ES-I3 (cell line): ENCODE results near the gene ZNF331.
A peak's percentile ranks its signal among the peaks of the same experiment; 100 is the strongest.
"Not testable (repeated sequence)": the region's sequence is repeated elsewhere in the genome, so short reads cannot be mapped to it uniquely, and the experiment has no call there.

Experiments used
- H3K36me3 ChIP-seq: 2 replicates; pipeline ENCODE4 v1.6.1; 2013; ENCODE audit warnings: mild to moderate bottlenecking, low read length, control low read depth, moderate library complexity; ENCODE audit not compliant: insufficient read depth
- H3K4me1 ChIP-seq: 2 replicates; pipeline ENCODE4 v1.6.1; 2013; ENCODE audit warnings: mild to moderate bottlenecking, control low read depth, low read length; ENCODE audit not compliant: insufficient read depth
- H3K9ac ChIP-seq: 2 replicates; pipeline ENCODE4 v1.6.1; 2013; ENCODE audit warnings: low read depth, mild to moderate bottlenecking, low read length, moderate library complexity
- H3K9me3 ChIP-seq: 2 replicates; pipeline ENCODE4 v1.6.1; 2013; ENCODE audit warnings: mild to moderate bottlenecking, low read length, moderate library complexity; ENCODE audit not compliant: control insufficient read depth, insufficient read depth

The ZNF331 gene

DNA sequence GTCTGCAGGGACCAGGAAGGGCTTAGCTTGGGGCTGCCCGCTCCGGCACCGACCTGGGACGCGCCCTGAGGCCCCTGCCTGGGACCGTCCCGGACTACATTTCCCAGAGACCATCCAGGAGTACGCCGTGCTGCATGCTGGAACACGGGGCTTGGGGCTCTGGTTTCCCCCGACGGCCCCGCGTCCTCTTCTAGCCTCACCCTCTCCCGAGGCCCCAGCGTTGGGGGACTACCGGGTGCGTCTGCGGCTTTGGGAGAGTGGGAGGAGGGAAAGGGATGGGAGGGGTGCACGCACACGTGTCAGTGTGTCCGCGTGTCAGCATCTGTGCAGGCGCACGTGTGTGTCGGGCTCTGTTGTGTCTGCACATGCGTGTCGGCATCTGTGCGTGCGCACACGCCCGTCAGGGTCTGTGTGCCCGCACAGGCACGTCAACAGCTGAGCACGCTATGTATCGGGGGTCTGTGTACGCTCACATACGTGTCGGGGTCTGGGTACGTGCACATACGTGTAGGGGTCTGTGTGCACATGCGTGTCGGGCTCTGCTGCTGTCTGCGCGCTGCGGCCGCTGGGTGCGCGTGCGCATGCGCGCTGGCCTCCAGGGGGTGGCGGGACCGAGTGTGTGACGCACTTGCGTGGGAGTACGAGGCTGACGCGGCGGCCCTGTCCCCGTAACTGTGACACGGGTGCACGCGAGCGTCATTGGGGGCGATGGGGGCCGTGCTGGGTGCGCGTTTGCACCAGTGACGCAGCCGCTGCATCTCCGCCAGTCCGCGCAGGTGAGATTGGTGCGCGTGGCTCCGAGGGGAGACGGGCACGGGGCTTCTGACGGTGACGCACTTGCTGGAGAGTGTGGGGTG, at the start of gene ZNF331:
Gene ZNF331, plus strand, starts transcription at position 625 of the 857 bp plus-strand sequence. CDS start 31,232 bp downstream, outside the sequence.
- H3K9ac ChIP-seq, result peak within 1 kb of the TSS; percentile 52
- H3K4me1 ChIP-seq, result no peaks in the 10 kb centered on the region
- no peaks in the 10 kb centered on the region for H3K9me3 ChIP-seq
- H3K36me3 ChIP-seq, result peaks cover 6% of the 10 kb centered on the region

DNA sequence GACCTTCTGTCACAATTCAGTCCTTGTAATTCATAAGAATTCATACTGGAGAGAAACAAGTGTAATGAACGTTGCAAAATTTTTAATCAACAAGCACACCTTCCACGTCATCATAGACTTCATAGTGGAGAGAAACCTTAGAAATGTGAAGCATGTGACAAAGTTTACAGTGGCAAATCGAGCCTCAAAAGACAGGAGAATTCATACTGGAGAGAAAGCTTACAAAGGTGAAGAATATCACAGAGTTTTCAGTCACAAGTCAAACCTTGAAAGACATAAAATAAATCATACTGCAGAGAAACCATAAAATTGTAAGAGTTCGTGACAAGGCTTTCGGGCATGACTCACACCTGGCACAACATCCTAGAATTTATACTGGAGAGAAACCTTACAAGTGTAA, 45.8 kb upstream of the ZNF331 start:
- Histone ChIP-seq H3K36me3 (peaks cover 12% of the 10 kb centered on the region; the same call in 1 of the 2 replicates), H3K9me3 (peaks cover 5% of the 10 kb centered on the region; the same call in 1 of the 2 replicates), H3K4me1 (no peaks in the 10 kb centered on the region), H3K9ac (no peak overlapping the region)

DNA sequence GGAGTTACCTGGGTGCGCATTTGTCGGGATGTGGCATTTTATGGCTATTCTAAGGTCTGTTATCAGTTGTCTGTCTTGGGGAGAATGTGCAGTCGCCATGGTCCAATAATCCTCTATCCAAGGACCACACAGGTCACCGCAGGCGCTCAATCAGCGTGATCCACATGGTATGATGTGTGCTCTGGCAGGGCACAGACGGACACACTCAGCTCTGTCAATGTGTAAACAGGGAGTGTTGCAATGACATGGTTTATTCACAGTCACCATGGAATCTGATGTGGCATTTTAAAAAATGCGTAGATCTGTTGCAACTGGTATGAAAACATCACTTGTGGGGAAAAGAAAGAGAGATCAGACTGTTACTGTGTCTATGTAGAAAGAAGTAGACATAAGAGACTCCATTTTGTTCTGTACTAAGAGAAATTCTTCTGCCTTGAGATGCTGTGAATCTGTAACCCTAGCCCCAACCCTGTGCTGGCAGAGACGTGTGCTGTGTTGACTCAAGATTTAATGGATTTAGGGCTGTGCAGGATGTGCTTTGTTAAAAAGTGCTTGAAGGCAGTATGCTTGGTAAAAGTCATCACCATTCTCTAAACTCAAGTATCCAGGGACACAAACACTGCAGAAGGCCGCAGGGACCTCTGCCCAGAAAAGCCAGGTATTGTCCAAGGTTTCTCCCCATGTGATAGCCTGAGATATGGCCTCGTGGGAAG, 40.5 kb upstream of the ZNF331 start:
- not testable (repeated sequence) for H3K36me3 ChIP-seq, H3K9me3 ChIP-seq, H3K9ac ChIP-seq, H3K4me1 ChIP-seq

DNA sequence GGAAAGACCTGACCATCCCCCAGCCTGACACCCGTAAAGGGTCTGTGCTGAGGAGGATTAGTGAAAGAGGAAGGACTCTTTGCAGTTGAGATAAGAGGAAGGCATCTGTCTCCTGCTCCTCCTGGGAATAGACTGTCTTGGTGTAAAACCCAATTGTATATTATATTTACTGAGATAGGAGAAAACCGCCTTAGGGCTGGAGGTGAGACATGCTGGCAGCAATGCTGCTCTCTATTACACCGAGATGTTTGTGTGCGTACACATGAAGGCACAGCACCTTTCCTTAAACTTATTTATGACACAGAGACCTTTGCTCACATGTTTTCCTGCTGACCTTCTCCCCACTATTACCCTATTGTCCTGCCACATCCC, 39.9 kb upstream of the ZNF331 start:
- not testable (repeated sequence) for H3K9me3 ChIP-seq, H3K4me1 ChIP-seq, H3K36me3 ChIP-seq, H3K9ac ChIP-seq

DNA sequence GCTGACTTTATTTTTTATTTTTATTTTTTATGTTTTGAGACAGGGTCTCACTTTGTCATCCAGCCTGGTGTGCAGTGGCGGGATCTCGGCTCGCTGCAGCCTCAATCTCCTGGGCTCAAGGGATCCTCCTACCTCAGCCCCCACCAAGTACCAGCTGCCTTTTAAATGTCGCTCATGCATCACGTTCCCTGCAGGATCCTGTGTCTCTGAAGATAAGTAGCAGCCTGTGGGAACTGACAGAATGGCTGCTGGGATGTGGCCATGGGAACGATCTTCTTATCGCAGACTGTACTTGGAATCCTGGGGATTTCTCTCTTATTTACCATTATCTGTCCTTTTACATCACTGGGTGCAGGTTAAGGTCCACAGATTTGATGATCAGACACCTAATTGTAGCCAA, 34.8 kb upstream of the ZNF331 start:
- H3K36me3 ChIP-seq, H3K4me1 ChIP-seq, H3K9ac ChIP-seq, H3K9me3 ChIP-seq: not testable (repeated sequence)

DNA sequence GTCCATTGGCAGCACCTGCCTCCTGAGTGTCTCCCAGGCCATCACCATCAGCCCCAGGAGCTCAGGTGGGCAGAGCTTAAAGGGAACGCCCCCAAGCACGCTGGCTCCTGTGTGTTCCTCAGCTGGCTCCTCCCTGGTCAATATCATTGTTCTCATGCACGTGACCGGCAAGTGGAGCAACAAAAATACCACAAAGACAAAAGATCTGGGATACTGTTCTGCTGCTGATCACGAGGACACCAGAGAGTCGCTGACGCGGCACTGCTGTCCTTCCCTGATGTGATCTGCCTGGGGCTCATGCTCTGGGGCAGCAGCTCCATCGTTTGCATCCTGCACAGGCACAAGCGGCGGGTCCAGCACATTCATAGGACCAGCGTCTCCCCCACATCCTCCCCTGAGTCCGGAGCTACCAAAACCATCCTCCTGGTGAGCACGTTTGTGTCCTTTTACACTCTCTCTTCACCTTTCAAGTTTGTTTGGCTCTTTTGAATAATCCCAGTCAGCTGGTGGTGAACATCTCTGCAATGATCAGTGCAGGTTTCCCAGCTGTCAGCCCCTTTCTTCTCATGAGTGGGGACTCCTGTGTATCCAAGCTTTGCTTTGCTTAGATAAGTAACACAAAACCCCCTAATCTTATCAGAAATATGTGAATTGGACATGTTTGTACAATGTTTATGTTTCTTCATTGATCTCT, 34.1 kb upstream of the ZNF331 start:
- H3K36me3 ChIP-seq, H3K9me3 ChIP-seq, H3K9ac ChIP-seq, H3K4me1 ChIP-seq: not testable (repeated sequence)

DNA sequence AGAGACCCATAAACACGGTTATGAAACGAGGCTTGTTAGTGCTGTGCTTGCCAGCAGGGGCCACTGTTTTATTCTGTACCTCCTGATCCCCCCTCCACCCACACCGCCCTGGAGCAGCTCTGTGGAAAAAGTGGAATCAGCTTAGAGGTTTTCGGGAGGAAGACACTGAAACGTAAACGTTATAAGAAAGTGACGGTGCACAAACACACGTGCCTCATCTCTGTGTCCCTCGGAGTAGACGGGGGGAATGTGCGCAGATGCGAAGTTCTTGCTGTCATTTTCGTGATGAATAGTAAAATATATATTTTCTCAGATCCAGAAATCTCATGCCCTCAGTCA, 33.6 kb upstream of the ZNF331 start:
- peak overlapping the region; percentile 35 for H3K9ac ChIP-seq
- not testable (repeated sequence) for H3K4me1 ChIP-seq, H3K36me3 ChIP-seq, H3K9me3 ChIP-seq

DNA sequence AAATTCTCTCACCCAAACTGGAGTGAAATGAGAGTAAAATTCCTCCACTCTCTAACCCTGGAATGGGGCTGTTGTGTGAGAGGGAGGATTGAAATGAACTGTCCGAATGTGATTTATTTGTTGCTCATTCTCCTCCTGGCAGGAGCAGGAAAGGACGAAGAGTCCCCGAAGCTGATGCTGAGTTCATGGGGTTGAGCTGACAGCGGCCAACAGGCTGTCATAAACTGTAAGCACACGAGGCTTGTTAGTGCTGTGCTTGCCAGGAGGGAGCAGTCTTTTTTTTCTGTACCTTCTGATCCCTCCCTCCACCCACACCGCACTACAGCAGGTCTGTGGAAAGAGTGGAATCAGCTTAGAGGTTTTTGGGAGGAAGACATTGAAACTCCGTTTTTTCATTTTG, 33.1 kb upstream of the ZNF331 start:
- Histone ChIP-seq H3K9me3 (no peaks in the 10 kb centered on the region), H3K4me1 (no peaks in the 10 kb centered on the region), H3K36me3 (no peaks in the 10 kb centered on the region), H3K9ac (no peak overlapping the region)

DNA sequence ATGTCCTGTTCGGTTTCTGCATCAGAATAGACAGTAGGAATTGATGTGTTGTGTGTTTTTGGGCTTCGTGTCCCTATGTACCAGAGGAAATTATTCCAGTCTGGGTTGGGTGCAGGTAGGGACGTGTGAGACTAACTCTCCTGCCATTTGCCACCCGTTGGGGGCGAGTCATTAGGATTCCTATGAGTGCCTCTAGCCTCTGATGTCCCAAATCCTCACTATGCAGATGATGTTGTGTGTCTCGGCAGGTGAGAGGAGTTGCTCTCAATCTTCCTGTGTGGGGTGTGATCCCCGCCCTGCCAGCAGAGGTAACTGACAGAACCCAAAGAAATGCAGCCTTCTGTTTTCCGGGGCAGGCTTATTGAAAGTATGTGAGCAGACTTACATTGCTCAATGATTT, 31.2 kb upstream of the ZNF331 start:
- Histone ChIP-seq H3K9me3 (no peaks in the 10 kb centered on the region), H3K36me3 (no peaks in the 10 kb centered on the region), H3K9ac (no peak overlapping the region), H3K4me1 (no peaks in the 10 kb centered on the region)

DNA sequence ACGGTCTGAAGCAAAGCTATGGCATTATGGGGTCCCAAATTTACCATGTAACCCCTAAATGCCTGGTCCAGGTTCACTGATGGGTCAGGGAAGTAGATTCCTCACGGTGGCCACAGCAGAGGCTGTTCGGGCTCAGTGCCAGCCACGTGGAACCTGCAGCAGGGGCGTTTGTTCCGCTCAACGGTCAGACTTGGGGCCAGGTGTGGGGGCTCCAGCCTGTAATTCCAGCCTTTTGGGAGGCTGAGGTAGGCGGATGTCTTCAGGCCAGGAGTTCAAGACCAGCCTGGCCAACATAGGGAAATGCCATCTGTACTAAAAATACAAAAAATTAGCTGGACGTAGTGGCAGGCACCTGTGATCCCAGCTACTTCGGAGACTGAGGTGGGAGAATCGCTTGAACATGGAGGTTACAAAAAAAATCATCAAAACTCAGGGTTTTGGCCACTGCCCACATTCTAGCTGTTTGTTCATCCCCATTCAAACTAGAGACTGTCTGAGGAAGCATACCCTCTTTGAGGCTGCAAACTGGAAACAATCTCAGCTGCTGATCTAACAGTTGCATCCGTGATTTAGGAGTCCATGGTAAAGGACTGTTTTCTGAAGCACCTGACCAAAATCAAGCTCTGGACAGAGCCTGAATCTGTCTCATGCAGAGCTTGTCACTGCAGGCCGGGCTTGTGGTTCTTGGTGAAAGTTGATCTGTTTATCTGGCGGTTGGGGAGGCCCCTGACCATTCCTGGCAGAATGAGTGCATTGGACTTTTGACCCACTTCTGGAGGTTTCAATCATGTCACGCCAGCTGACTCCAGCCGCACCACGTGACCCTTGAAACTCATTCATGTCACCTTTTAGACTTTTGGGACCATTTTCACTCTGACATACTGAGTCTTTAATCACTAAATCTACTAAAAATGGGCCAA, 30.2 kb upstream of the ZNF331 start:
- Histone ChIP-seq H3K4me1 (no peaks in the 10 kb centered on the region), H3K36me3 (no peaks in the 10 kb centered on the region), H3K9ac (no peak overlapping the region), H3K9me3 (no peaks in the 10 kb centered on the region)

DNA sequence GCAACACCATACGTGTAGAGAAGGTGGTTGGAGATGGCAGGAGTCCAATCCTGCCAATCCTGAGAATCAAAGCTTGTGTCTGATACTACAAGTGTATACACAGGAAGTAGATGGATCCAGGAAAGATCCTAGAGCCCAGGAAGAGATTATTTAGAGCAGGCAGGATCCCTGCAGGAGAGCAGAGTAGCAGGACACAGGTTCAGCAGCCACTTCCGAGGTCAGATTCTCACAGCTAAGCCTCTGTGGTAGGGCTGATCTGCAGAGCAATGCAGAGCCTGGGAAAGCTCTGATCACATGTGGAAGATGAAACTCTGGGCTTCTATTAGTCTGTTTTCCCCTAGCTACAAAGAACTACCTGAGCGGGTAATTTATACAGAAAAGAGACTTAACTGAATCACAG, 28.5 kb upstream of the ZNF331 start:
- H3K4me1 ChIP-seq, result no peaks in the 10 kb centered on the region
- no peaks in the 10 kb centered on the region for H3K36me3 ChIP-seq
- H3K9ac ChIP-seq, result no peak overlapping the region
- H3K9me3 ChIP-seq, result no peaks in the 10 kb centered on the region

DNA sequence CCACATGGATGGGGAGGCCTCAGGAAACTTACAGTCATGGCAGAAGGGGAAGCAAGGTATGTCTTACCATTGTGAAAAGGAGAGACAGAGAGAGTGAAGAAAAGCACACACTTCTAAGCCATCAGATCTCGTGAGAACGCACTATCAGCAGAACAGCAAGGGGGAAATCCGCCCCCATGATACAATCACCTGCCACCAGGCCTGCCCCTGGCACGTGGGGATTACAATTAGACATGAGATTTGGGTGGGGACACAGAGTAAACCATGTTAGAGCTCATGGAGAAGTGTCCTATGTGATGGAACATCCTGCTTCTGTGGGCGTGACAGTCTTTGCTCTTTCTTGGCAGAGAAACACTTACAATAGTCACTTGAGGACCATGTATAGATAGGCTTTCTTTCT, 28.1 kb upstream of the ZNF331 start:
- H3K9ac ChIP-seq, result no peak overlapping the region
- no peaks in the 10 kb centered on the region for H3K9me3 ChIP-seq
- H3K36me3 ChIP-seq, result no peaks in the 10 kb centered on the region
- no peaks in the 10 kb centered on the region for H3K4me1 ChIP-seq

DNA sequence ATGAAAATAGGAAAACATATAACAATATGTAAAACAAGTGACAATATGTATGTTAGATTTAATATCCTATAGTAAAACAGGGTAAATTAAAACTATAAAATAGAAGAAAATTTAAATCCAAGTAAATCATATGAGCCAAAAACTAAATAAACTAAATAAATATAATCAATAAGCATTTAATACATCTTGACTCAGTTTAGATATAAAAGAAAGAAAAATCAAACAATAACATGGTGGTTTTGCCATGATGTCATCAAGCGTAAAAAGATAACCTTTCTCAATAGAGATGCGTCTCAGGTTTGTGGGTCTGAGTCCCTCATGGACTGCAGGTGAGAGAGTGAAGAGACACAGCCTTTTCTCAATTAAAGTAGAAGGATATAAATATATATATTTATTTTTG, 26.6 kb upstream of the ZNF331 start:
- Histone ChIP-seq H3K9me3 (no peaks in the 10 kb centered on the region), H3K36me3 (no peaks in the 10 kb centered on the region), H3K4me1 (no peaks in the 10 kb centered on the region), H3K9ac (no peak overlapping the region)

DNA sequence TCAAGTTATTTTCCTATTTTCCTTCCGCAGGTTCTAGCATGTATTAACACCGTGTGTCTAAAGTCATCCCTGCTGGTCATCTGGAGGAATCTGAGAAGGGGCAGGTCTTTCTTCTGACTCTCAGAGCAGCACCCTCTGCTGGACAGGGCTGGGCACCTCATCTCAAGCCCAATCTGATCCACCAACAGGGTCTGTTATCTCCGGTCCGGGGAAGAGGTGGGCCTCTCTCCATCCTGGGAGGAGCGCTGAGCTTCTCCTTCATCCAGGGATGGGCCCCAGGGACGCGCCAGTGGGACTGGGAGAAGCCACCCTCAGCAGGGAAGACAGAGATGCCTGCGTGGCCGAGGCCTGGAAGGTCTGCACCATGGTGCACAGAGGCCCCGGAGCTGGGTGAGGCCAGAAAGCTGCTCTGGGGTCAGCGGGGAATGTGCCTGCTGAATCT, 26.0 kb upstream of the ZNF331 start:
- Histone ChIP-seq H3K36me3 (no peaks in the 10 kb centered on the region), H3K4me1 (no peaks in the 10 kb centered on the region), H3K9me3 (no peaks in the 10 kb centered on the region), H3K9ac (no peak overlapping the region)
